KMS-11 (cell line): ENCODE data around the gene NRM.
A peak's percentile ranks its signal among the peaks of the same experiment; 100 is the strongest.

Experiments
- H2AFZ ChIP-seq: fragments of 200-600 bp; sonication (generic); 2 replicates; pipeline ENCODE4 v1.6.1; 2016; ENCODE audit warnings: antibody characterized with exemption, mixed run types, low read depth
- H3K27ac ChIP-seq: fragments of 200-600 bp; sonication (generic); 2 replicates; pipeline ENCODE4 v1.6.1; 2016; ENCODE audit warnings: mild to moderate bottlenecking, mixed run types
- H3K27me3 ChIP-seq: fragments of 200-600 bp; sonication (generic); 2 replicates; pipeline ENCODE4 v1.6.1; 2017; ENCODE audit warnings: mild to moderate bottlenecking, low read depth, mixed run types, moderate library complexity; ENCODE audit not compliant: insufficient read depth
- H3K36me3 ChIP-seq: fragments of 200-600 bp; sonication (generic); 2 replicates; pipeline ENCODE4 v1.6.1; 2017; ENCODE audit warnings: mild to moderate bottlenecking, mixed run types; ENCODE audit not compliant: insufficient read depth
- H3K4me1 ChIP-seq: fragments of 200-600 bp; sonication (generic); 2 replicates; pipeline ENCODE4 v1.6.1; 2016; ENCODE audit warnings: mild to moderate bottlenecking, low read depth, mixed run types; ENCODE audit not compliant: poor library complexity, severe bottlenecking
- H3K4me2 ChIP-seq: fragments of 200-600 bp; sonication (generic); 2 replicates; pipeline ENCODE4 v1.7.0; 2016; ENCODE audit warnings: mild to moderate bottlenecking, mixed run types
- H3K4me3 ChIP-seq: fragments of 200-600 bp; sonication (generic); IDR thresholded peaks from 2 replicates; pipeline ENCODE4 v1.6.1; 2017; ENCODE audit warnings: low read depth, low read length, mixed read lengths; ENCODE audit not compliant: insufficient read depth
- H3K79me2 ChIP-seq: fragments of 200-600 bp; sonication (generic); 2 replicates; pipeline ENCODE4 v1.6.1; 2016; ENCODE audit warnings: low read depth, mixed run types; ENCODE audit not compliant: insufficient read depth
- H3K9ac ChIP-seq: fragments of 200-600 bp; sonication (generic); 2 replicates; pipeline ENCODE4 v1.6.1; 2016; ENCODE audit warnings: mild to moderate bottlenecking, mixed run types
- H4K20me1 ChIP-seq: fragments of 200-600 bp; sonication (generic); 2 replicates; pipeline ENCODE4 v1.6.1; 2016; ENCODE audit warnings: mild to moderate bottlenecking, mixed run types; ENCODE audit not compliant: insufficient read depth
- CTCF ChIP-seq: fragments of 200-600 bp; sonication (generic); conservative IDR thresholded peaks from 2 replicates; pipeline ENCODE4 v1.6.1; 2017; ENCODE audit warnings: low read depth, mild to moderate bottlenecking, antibody characterized with exemption, low read length, moderate library complexity, mixed read lengths

NRM gene

GRCh38 chr6:30686908-30687658, 3.7 kb downstream of the NRM start:
- Histone ChIP-seq H3K79me2 (peaks cover 38% of the 10 kb centered on the region), H3K4me2 (peak overlapping the region; percentile 76), H3K4me1 (peaks cover 60% of the 10 kb centered on the region), H2AFZ (peak overlapping the region; percentile 63), H3K27ac (peak overlapping the region; percentile 76), H3K4me3 (no peak overlapping the region), H3K36me3 (no peaks in the 10 kb centered on the region), H4K20me1 (no peaks in the 10 kb centered on the region), H3K9ac (peak overlapping the region; percentile 64), H3K27me3 (no peaks in the 10 kb centered on the region)
- TF ChIP-seq CTCF, result no peak

- TF ChIP-seq CTCF, result no peak
- Histone ChIP-seq H3K79me2 (peaks cover 46% of the 10 kb centered on the region), H3K36me3 (no peaks in the 10 kb centered on the region), H2AFZ (peak within 1 kb of the TSS; percentile 63), H3K9ac (peak within 1 kb of the TSS; percentile 64), H3K4me1 (peaks cover 63% of the 10 kb centered on the region), H3K27me3 (no peaks in the 10 kb centered on the region), H3K4me2 (peak within 1 kb of the TSS; percentile 76), H4K20me1 (no peaks in the 10 kb centered on the region), H3K4me3 (no peak within 1 kb of the TSS), H3K27ac (peak within 1 kb of the TSS; percentile 76)
Observed at GRCh38 chr6:30686009-30686907, 4.5 kb downstream of the NRM start, which contains the start of gene PPP1R18. Gene PPP1R18, minus strand, starts transcription at chr6:30686645. Its CDS starts 627 bp downstream, at chr6:30686018.

- Histone ChIP-seq H3K4me1 (peaks cover 64% of the 10 kb centered on the region), H2AFZ (no peak overlapping the region), H3K27me3 (no peaks in the 10 kb centered on the region), H3K4me2 (peak overlapping the region; percentile 65), H3K36me3 (no peaks in the 10 kb centered on the region), H3K4me3 (no peak overlapping the region), H3K79me2 (peaks cover 49% of the 10 kb centered on the region), H3K27ac (no peak overlapping the region; the same call in 1 of the 2 replicates), H3K9ac (peak overlapping the region; percentile 1; the same call in 1 of the 2 replicates), H4K20me1 (no peaks in the 10 kb centered on the region)
- TF ChIP-seq CTCF, result no peak
Observed at GRCh38 chr6:30685157-30686008, 5.4 kb downstream of the NRM start.
